HEK293 (cell line): ENCODE measurements around the gene MYADML2.

Source experiments
- HOXD13 ChIP-seq: sonication (generic); formaldehyde crosslinking; IDR thresholded peaks from 2 replicates; pipeline ENCODE4 v1.8.0; 2022; ENCODE audit warnings: missing genetic modification reagents, borderline replicate concordance
- ZBTB7A ChIP-seq: fragments of 450-650 bp; formaldehyde crosslinking; IDR thresholded peaks from 2 replicates; pipeline ENCODE4 v1.5.1; 2016; ENCODE audit warnings: low read depth, missing biosample characterization, missing genetic modification characterization
- ZNF510 ChIP-seq: fragments of 450-650 bp; formaldehyde crosslinking; IDR thresholded peaks from 2 replicates; pipeline ENCODE4 v1.5.1; 2018; ENCODE audit warnings: mild to moderate bottlenecking, missing genetic modification characterization, missing biosample characterization; ENCODE audit not compliant: insufficient replicate concordance
- ZNF530 ChIP-seq: fragments of 450-650 bp; formaldehyde crosslinking; IDR thresholded peaks from 2 replicates; pipeline ENCODE4 v1.5.1; 2016; ENCODE audit warnings: low read depth, missing biosample characterization, missing genetic modification characterization

DNA sequence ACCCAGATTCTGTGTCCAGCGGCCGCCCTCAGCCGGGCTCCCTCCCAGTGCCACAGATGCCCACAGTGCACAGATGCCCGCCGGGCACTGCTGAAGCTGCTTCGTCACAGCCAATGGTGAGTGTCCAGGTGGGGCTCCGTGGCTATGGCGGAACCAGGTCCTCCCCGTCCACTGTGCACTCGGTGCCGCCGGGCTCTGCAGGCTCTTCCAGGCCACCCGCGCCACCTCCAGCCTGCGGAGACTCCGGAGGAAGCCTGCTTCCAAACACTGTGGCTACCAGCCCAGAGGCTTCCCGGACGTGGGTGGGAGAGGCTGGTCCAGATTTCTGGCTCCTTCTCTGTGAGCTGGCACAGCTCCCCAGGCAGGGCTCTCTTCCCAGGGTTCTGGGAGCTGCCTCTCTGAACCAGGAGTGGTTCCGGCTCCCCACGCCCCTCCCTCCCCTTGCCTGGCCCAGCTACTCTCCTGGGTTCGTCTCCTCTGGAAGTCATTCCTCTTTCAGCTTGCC, 7.1 kb downstream of the MYADML2 start:
- no peak for TF ChIP-seq ZNF510 (tag by site-specific recombination)
- TF ChIP-seq ZNF530: no peak
- no peak for TF ChIP-seq ZBTB7A (tag by site-specific recombination)
- no peak for TF ChIP-seq HOXD13
